Activated CD8-positive, alpha-beta T cell treated with anti-CD3 and anti-CD28 coated beads for 36 hours (primary cell): Measurements from ENCODE around the gene MSANTD1. TPM values are rescaled to one million over a fixed set of nuclear protein-coding genes. Genes with fewer than 3 reads are reported as not detected.

ENCODE experiments used
- ATAC-seq: fragments of 200-7000 bp; cut with Tn5 transposase; one replicate; pipeline ENCODE4 v1.10.0; 2021; ENCODE audit warnings: mild to moderate bottlenecking, moderate library complexity
- CTCF ChIA-PET: fragments of 350-600 bp; sonication (Branson Sonifier 250); formaldehyde crosslinking; loops from one replicate; lab custom pipeline; 2021; ENCODE audit warnings: antibody characterized with exemption; lab: Charles Lee
- POLR2A ChIA-PET: fragments of 350-600 bp; sonication (Branson Sonifier 250); formaldehyde crosslinking; loops from one replicate; lab custom pipeline; 2021; ENCODE audit warnings: antibody characterized with exemption; lab: Charles Lee
- DNase-seq: peaks from one replicate; pipeline ENCODE4 v3.0.0-alpha.2; 2020
- H3K27ac Mint-ChIP-seq: one replicate; pipeline ENCODE4 v1.8.0; 2021; ENCODE audit warnings: mild to moderate bottlenecking, mixed read lengths
- H3K27me3 Mint-ChIP-seq: one replicate; pipeline ENCODE4 v1.8.0; 2021; ENCODE audit warnings: mixed read lengths
- H3K36me3 Mint-ChIP-seq: one replicate; pipeline ENCODE4 v1.8.0; 2021; ENCODE audit warnings: low read depth, mixed read lengths
- H3K4me1 Mint-ChIP-seq: one replicate; pipeline ENCODE4 v1.8.0; 2021; ENCODE audit warnings: low read depth, mixed read lengths
- H3K4me3 Mint-ChIP-seq: one replicate; pipeline ENCODE4 v1.8.0; 2021; ENCODE audit warnings: mild to moderate bottlenecking, moderate library complexity, mixed read lengths
- H3K9me3 Mint-ChIP-seq: one replicate; pipeline ENCODE4 v1.8.0; 2021; ENCODE audit warnings: mixed read lengths
- CTCF ChIP-seq: fragments of 200-600 bp; IDR thresholded peaks from one replicate; pipeline ENCODE4 v1.8.0; 2022; ENCODE audit warnings: antibody characterized with exemption, mild to moderate bottlenecking
- intact Hi-C: fragments of 100-400 bp; cut with micrococcal nuclease; formaldehyde crosslinking; loops from one replicate; pipeline ENCODE4 v1.10.0; 2022
- total RNA-seq, 2 experiments: library from RNA; stranded (reverse); gene quantifications; one replicate each; pipeline ENCODE4 v1.2.3, GENCODE V29; 2021

Gene MSANTD1
- total RNA-seq, 2 experiments from 2014 or later, result 0.43 TPM

GRCh38 chr4:3288571-3289094, 39.7 kb downstream of the MSANTD1 start:
- intact Hi-C loops, result no loop called here
- Mint-ChIP-seq H3K4me3 (no peak overlapping the region), H3K4me1 (peaks cover 12% of the 10 kb centered on the region), H3K36me3 (no peaks in the 10 kb centered on the region), H3K9me3 (no peaks in the 10 kb centered on the region), H3K27me3 (peaks cover 27% of the 10 kb centered on the region), H3K27ac (no peak overlapping the region)
- no peak for DNase-seq
- TF ChIP-seq CTCF, result no peak
- CTCF ChIA-PET, result no interaction called here
- no peak for ATAC-seq
- POLR2A ChIA-PET, result no interaction called here

DNA sequence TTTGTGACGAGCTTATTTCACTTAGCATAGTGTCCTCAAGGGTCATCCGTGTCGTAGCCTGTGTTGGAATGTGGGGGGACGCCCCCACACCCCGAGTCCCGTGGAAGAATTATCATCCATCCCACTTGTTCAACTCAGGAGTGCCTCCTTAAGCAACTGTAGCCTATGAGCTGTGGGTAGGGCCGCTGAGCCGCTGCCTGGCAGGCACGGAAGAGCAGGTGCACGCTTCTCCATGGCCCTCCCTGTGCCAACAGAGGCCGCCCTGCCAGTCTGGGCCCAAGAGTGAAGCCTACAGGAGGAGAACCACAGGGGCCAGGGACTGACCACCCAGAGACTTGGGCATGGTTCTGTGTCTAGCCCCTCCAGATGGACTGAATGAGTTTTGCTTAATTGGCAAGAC, 41.5 kb downstream of the MSANTD1 start:
- DNase-seq (no peak), ATAC-seq (no peak)
- ChIA-PET POLR2A (interaction anchor here (0.6 kb wide), 1 partner anchor 12 kb away, joined by 3 read pairs; no protein-coding TSS in a partner anchor), CTCF (interaction anchor here (0.9 kb wide), 1 partner anchor 96 kb away, joined by 4 read pairs; no protein-coding TSS in a partner anchor)
- no peaks in the 10 kb centered on the region for H3K36me3 Mint-ChIP-seq
- H3K27me3 Mint-ChIP-seq, result peaks cover 29% of the 10 kb centered on the region
- no peak overlapping the region for H3K4me3 Mint-ChIP-seq
- H3K27ac Mint-ChIP-seq, result no peak overlapping the region
- peaks cover 14% of the 10 kb centered on the region for H3K4me1 Mint-ChIP-seq
- intact Hi-C loops, result no loop called here
- no peak for TF ChIP-seq CTCF
- H3K9me3 Mint-ChIP-seq, result no peaks in the 10 kb centered on the region

- Mint-ChIP-seq H3K36me3 (no peaks in the 10 kb centered on the region), H3K4me1 (peaks cover 12% of the 10 kb centered on the region), H3K4me3 (no peak overlapping the region), H3K27me3 (peaks cover 29% of the 10 kb centered on the region), H3K9me3 (no peaks in the 10 kb centered on the region), H3K27ac (no peak overlapping the region)
- no peak for TF ChIP-seq CTCF
- POLR2A ChIA-PET, result interaction anchor here (0.6 kb wide), 1 partner anchor 11 kb away, joined by 3 read pairs; no protein-coding TSS in a partner anchor
- intact Hi-C loops, result no loop called here
- ATAC-seq, result no peak
- CTCF ChIA-PET, result interaction anchor here (0.9 kb wide), 1 partner anchor 96 kb away, joined by 4 read pairs; no protein-coding TSS in a partner anchor
- no peak for DNase-seq
Observed at GRCh38 chr4:3290889-3291321, 41.9 kb downstream of the MSANTD1 start.

DNA sequence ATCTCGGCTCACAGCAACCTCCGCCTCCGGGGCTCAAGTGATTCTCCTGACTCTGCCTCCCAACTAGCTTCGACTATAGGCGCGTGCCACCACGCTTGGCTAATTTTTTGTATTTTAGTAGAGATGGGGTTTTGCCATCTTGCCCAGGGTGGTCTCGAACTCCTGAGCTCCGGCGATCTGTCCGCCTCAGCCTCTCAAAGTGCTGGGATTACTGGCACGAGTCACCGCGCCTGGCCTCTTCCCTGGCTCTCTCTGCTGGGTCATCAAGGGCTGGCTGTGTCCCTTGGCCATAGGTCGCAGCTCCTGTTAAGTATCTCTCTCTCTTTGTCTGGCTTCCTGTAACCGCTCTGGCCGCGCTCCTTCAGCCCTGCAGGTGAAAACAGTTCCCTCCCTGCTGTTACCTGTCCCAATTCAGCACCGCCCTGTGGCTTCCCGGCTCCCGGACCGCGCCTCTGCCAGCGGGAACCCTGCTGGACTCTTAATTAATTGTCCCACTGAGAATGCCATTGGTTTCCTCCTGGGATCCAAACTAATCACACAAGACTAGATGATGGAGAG, 42.5 kb downstream of the MSANTD1 start:
- H3K4me1 Mint-ChIP-seq, result peaks cover 11% of the 10 kb centered on the region
- peaks cover 29% of the 10 kb centered on the region for H3K27me3 Mint-ChIP-seq
- TF ChIP-seq CTCF, result no peak
- H3K9me3 Mint-ChIP-seq, result no peaks in the 10 kb centered on the region
- no peaks in the 10 kb centered on the region for H3K36me3 Mint-ChIP-seq
- intact Hi-C loops, result no loop called here
- ChIA-PET POLR2A (interaction anchor here (1.2 kb wide), 1 partner anchor 27 kb away, joined by 3 read pairs; no protein-coding TSS in a partner anchor), CTCF (interaction anchor here (0.9 kb wide), 1 partner anchor 97 kb away, joined by 4 read pairs; no protein-coding TSS in a partner anchor)
- peak overlapping the region; percentile 75 for H3K4me3 Mint-ChIP-seq
- no peak for DNase-seq
- H3K27ac Mint-ChIP-seq, result no peak overlapping the region
- no peak for ATAC-seq

DNA sequence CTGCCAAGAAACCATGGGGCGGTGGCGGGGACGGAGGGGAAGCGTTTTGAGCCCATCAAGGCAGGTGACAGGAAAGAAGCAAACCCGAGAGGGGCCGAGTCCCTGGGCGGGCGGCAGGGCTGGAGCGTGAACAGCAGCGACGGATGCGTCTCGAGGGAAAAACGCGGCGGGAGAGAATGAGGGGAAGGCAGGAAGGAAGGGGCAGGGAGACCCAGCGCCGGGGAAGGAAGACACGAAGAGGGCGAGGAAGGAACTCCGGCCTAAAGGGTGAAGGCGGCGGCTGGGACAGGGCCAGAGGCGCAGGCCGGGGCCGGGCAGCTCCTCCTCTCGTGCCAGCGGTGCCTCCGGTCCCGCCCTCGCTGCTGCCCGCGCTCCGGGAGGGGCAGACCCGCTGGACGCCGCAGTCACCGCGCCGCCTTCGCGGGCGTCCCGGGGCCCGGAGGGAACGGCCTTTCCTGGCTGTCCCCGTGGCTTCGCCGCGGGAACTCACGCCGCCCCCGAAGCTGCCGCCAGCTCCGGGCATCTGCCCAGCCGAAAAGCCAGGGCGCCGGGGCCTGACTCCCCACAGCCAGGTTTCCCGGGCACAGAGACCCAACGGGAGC, 43.1 kb downstream of the MSANTD1 start:
- POLR2A ChIA-PET, result interaction anchor here (1.2 kb wide), 1 partner anchor 26 kb away, joined by 3 read pairs; no protein-coding TSS in a partner anchor
- H3K4me1 Mint-ChIP-seq, result peaks cover 11% of the 10 kb centered on the region
- H3K9me3 Mint-ChIP-seq, result no peaks in the 10 kb centered on the region
- TF ChIP-seq CTCF, result no peak
- intact Hi-C loops, result no loop called here
- ATAC-seq (peak; percentile 7), DNase-seq (no peak)
- peak overlapping the region; percentile 75 for H3K4me3 Mint-ChIP-seq
- CTCF ChIA-PET, result no interaction called here
- H3K27me3 Mint-ChIP-seq, result peaks cover 26% of the 10 kb centered on the region
- no peaks in the 10 kb centered on the region for H3K36me3 Mint-ChIP-seq
- H3K27ac Mint-ChIP-seq, result no peak overlapping the region
